Natural killer cell treated with Interleukin-12 subunit alpha and Interleukin-12 subunit beta and Interleukin-15 and Interleukin-18, amount 100 ng/mL, for 72 hours (primary cell): ENCODE data around the gene NTRK3. TPM values are rescaled to one million over a fixed set of nuclear protein-coding genes. Genes with fewer than 3 reads are reported as not detected.

Source experiments
- ATAC-seq, 2 donors: fragments of 150-1000 bp; cut with Tn5 transposase in 1 of 2; sonication (Bioruptor Pico), chemical (Tn5 transposase) in 1 of 2; 2 replicates each; pipeline ENCODE4 v1.10.0; 2021
- DNase-seq: peaks from one replicate; pipeline ENCODE4 v3.0.0; 2022; ENCODE audit warnings: low spot score
- H3K27ac Mint-ChIP-seq, 2 donors: 1 replicate in 1 of 2; 2 replicates in 1 of 2; pipeline ENCODE4 v1.8.0; 2022; ENCODE audit warnings: mixed read lengths in 2 of 2, mild to moderate bottlenecking in 1 of 2, moderate library complexity in 1 of 2
- H3K27me3 Mint-ChIP-seq, 2 donors: 1 replicate in 1 of 2; 2 replicates in 1 of 2; pipeline ENCODE4 v1.8.0; 2022; ENCODE audit warnings: mixed read lengths in 2 of 2
- H3K36me3 Mint-ChIP-seq: one replicate; pipeline ENCODE4 v1.8.0; 2022; ENCODE audit warnings: mixed read lengths
- H3K4me1 Mint-ChIP-seq, 2 donors: 1 replicate in 1 of 2; 2 replicates in 1 of 2; pipeline ENCODE4 v1.8.0; 2022; ENCODE audit warnings: low read depth in 2 of 2, mixed read lengths in 2 of 2, mild to moderate bottlenecking in 1 of 2
- H3K4me3 Mint-ChIP-seq: one replicate; pipeline ENCODE4 v1.8.0; 2022; ENCODE audit warnings: mixed read lengths
- H3K9me3 Mint-ChIP-seq: 2 replicates; pipeline ENCODE4 v1.8.0; 2022; ENCODE audit warnings: mixed read lengths
- total RNA-seq, 2 donors: library from RNA; stranded (reverse); gene quantifications; one replicate each; pipeline ENCODE4 v1.2.3, GENCODE V29; 2022

The NTRK3 gene
- total RNA-seq, 2 donors from 2014 or later, result 0.42 to 1.2 TPM

GRCh38 chr15:88100181-88100580 lies 156.4 kb downstream of the NTRK3 start:
- H3K4me1 Mint-ChIP-seq, result no peaks in the 10 kb centered on the region
- peaks cover 0 to 14% of the 10 kb centered on the region in 2 donors for H3K27me3 Mint-ChIP-seq
- no peak overlapping the region for H3K27ac Mint-ChIP-seq
- H3K9me3 Mint-ChIP-seq, result no peaks in the 10 kb centered on the region
- ATAC-seq (no peak), DNase-seq (no peak)
- no peaks in the 10 kb centered on the region for H3K36me3 Mint-ChIP-seq
- H3K4me3 Mint-ChIP-seq, result no peak overlapping the region

GRCh38 chr15:88098361-88098760 lies 158.2 kb downstream of the NTRK3 start:
- Mint-ChIP-seq H3K36me3 (no peaks in the 10 kb centered on the region), H3K4me3 (no peak overlapping the region), H3K27me3 (peaks cover 0 to 14% of the 10 kb centered on the region in 2 donors), H3K27ac (no peak overlapping the region), H3K4me1 (no peaks in the 10 kb centered on the region), H3K9me3 (no peaks in the 10 kb centered on the region)
- ATAC-seq (no peak), DNase-seq (no peak)

DNA sequence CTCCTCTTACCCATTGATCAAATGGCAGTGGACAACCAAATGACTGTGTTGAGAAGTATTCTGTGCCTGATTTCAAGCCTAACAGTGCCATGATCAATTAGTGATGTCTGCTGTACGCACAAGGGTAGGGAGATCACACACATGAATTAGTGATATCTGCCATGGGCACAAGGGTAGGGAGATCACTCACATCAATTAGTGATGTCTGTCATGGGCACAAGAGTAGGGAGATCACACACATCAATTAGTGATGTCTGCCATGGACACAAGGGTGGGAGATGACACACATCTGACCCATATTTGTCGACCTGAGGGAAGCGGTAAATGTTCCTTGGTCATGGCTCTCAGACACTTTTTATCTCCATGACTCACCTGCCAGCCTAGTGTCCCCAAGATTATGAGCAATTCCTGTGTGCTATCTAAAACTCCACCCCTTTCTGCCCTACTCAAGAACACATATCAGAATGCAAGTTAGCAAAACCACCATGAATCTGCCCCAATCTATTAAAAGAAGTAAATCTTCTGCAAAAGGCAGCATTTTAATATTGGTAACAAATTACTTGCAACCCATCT lies 165.0 kb downstream of the NTRK3 start:
- Mint-ChIP-seq H3K36me3 (no peaks in the 10 kb centered on the region), H3K4me3 (no peak overlapping the region), H3K27me3 (peaks cover 8 to 10% of the 10 kb centered on the region in 2 donors), H3K27ac (no peak overlapping the region), H3K4me1 (no peaks in the 10 kb centered on the region), H3K9me3 (no peaks in the 10 kb centered on the region)
- DNase-seq (no peak), ATAC-seq (no peak)

GRCh38 chr15:88090481-88091011 lies 166.0 kb downstream of the NTRK3 start:
- Mint-ChIP-seq H3K36me3 (no peaks in the 10 kb centered on the region), H3K4me3 (no peak overlapping the region), H3K27me3 (peaks cover 8 to 10% of the 10 kb centered on the region in 2 donors), H3K27ac (no peak overlapping the region), H3K4me1 (no peaks in the 10 kb centered on the region), H3K9me3 (no peaks in the 10 kb centered on the region)
- ATAC-seq, result no peak
- no peak for DNase-seq

DNA sequence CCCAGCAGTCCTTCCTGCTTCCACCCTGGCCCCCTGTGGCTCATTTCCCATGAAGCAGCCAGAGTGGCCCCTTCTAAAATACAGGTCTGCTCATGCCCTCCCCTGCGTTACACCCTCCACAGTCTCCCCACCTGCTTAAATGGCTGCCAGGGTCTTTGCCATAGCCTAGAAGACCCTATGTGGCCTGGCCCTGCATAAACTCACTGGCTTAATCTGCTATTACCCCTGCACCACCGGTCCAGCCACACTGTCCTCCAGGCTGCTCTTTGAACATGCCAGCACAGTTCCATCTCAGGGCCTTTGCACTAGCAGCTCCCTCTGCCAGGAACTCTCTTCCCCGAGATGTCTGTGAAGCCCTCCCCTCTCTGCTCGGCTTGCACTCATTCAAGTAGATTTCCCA lies 166.8 kb downstream of the NTRK3 start:
- no peak overlapping the region for H3K27ac Mint-ChIP-seq
- ATAC-seq (peak in 1 of 2 donors; percentile 30), DNase-seq (no peak)
- no peak overlapping the region for H3K4me3 Mint-ChIP-seq
- no peaks in the 10 kb centered on the region for H3K4me1 Mint-ChIP-seq
- peaks cover 8 to 10% of the 10 kb centered on the region in 2 donors for H3K27me3 Mint-ChIP-seq
- H3K9me3 Mint-ChIP-seq, result no peaks in the 10 kb centered on the region
- H3K36me3 Mint-ChIP-seq, result no peaks in the 10 kb centered on the region

- no peaks in the 10 kb centered on the region for H3K9me3 Mint-ChIP-seq
- no peaks in the 10 kb centered on the region for H3K36me3 Mint-ChIP-seq
- H3K27me3 Mint-ChIP-seq, result peaks cover 8 to 13% of the 10 kb centered on the region in 2 donors
- ATAC-seq (no peak), DNase-seq (no peak)
- no peak overlapping the region for H3K27ac Mint-ChIP-seq
- no peak overlapping the region for H3K4me3 Mint-ChIP-seq
- no peaks in the 10 kb centered on the region for H3K4me1 Mint-ChIP-seq
These were observed 167.4 kb downstream of the NTRK3 start for GRCh38 chr15:88089024-88089620.

DNA sequence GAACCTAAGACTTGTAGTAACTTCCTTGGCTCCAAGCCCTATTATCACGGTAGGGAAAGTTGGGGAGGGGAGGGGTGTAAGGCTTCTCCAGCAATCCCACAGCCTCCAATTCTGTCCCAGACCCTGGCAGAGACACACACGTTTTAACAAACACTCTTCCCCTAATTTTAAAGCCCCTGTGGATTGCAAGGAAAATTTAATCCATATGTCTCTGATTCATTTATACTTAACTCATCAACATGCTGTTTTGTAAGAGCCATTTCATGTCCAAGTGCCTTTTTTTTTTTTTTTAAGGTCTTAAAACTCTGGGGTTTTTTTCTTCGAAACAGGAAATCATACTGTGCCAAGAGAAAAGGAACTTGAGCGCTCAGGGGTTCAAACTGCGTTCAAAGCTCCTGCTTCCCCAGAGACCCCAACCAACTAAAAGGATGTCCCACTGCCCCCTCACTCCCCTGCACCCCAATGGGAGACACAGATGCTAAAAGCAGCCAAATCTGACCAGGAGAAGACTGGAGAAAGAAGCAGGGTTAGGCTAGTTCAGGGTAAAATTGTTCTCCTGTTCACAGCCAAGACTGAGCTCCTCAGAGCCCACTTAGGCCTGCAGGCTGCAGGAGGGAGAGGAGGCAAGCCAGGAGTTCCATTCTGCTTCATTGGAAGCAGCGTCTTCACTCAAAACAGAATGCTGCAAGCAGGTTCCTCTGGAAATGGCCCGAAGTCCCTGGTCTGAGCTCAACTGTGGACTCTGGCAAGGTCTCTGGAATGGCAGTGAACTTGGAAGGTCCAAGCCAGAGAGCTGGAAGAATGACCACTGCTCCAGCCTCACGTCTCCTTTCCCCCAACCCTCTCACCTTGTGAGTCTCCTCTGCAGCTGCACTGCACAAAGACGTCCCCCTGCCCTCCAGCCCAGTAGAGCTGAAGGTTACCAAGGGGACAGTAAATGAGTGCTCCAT lies 172.5 kb downstream of the NTRK3 start:
- Mint-ChIP-seq H3K27me3 (peaks cover 0 to 3% of the 10 kb centered on the region in 2 donors), H3K27ac (no peak overlapping the region), H3K36me3 (no peaks in the 10 kb centered on the region), H3K9me3 (no peaks in the 10 kb centered on the region), H3K4me3 (no peak overlapping the region), H3K4me1 (no peaks in the 10 kb centered on the region)
- DNase-seq (no peak), ATAC-seq (peak in 1 of 2 donors; percentile 7)

DNA sequence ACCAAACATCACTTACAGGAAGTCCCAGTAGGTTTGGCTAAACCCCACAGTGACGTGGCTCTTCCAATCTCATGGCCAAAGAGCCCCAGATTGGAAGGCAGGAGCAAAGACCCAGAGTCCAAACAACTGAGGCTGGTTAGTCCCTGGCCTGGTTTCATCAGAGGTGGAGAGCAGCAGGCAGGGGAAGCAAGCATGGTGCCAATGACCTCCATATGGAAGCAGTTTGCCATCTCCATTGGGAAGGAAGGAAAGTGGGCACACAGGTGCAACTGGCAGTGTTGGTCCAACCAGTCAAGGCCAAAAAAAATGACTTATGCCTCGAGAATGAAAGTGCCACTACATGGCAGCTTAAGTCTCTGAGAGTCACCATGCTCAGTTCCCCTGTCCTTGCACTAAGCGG lies 175.9 kb downstream of the NTRK3 start:
- Mint-ChIP-seq H3K27ac (no peak overlapping the region), H3K9me3 (no peaks in the 10 kb centered on the region), H3K4me3 (no peak overlapping the region), H3K27me3 (peaks cover 0 to 3% of the 10 kb centered on the region in 2 donors), H3K4me1 (no peaks in the 10 kb centered on the region), H3K36me3 (no peaks in the 10 kb centered on the region)
- ATAC-seq (no peak), DNase-seq (no peak)

DNA sequence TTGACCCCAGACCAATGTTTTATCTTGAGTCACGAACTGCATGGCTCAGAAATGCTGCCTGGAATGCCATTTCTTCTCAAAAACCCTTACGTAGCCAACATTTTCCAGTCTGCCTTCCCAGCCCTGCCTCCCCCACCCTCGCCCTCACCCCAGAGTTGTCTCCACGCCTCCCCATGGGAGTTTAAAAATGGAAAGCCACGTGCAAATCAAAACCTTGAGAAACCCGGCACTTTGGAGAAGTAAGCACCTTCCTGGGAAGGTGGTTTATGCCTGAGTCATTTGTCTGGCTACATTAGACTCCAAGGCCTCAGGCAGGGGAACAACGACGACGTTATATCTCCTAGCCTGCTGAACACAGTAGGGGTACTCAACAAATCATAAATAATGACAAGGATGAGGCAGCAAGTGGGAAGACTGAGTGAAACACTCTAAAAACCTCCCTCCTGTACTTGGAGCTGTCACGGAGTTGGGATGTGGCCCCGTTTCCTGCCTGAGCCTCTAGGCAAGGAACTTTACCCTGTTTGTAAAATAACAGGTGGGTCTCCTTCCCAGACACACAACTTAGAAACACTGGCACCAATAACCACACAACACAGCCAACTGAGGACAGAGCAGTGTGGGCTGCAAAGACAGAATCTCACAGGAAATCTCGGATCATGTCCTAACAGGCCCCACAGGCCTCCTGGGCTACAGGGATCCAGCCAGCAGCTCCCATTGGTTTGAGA lies 179.1 kb downstream of the NTRK3 start:
- DNase-seq (no peak), ATAC-seq (no peak)
- no peak overlapping the region for H3K27ac Mint-ChIP-seq
- H3K9me3 Mint-ChIP-seq, result no peaks in the 10 kb centered on the region
- H3K36me3 Mint-ChIP-seq, result no peaks in the 10 kb centered on the region
- H3K4me1 Mint-ChIP-seq, result no peaks in the 10 kb centered on the region
- no peaks in the 10 kb centered on the region for H3K27me3 Mint-ChIP-seq
- H3K4me3 Mint-ChIP-seq, result no peak overlapping the region

DNA sequence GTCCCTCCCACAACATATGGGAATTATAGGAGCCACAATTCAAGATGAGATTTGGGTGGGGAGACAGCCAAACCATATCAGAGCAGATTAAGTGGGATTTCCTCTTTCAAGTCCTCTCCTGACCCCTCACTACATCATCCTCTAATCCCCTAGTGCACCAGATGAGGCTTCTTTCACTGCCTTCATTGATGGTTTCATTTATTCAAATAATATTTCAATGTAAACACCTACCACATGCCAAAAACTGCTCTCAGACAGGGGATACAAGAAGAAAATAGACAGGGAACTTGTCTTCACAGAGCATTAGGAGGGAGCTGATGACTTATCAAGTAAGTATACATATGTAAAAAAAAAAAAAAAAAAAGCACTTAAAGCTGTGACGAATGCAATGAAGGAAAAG lies 180.2 kb downstream of the NTRK3 start:
- no peak for ATAC-seq
- H3K4me3 Mint-ChIP-seq, result no peak overlapping the region
- H3K9me3 Mint-ChIP-seq, result no peaks in the 10 kb centered on the region
- DNase-seq, result no peak
- H3K27ac Mint-ChIP-seq, result no peak overlapping the region
- no peaks in the 10 kb centered on the region for H3K27me3 Mint-ChIP-seq
- no peaks in the 10 kb centered on the region for H3K4me1 Mint-ChIP-seq
- H3K36me3 Mint-ChIP-seq, result no peaks in the 10 kb centered on the region

GRCh38 chr15:88075102-88075501 lies 181.4 kb downstream of the NTRK3 start:
- Mint-ChIP-seq H3K4me3 (no peak overlapping the region), H3K9me3 (no peaks in the 10 kb centered on the region), H3K36me3 (no peaks in the 10 kb centered on the region), H3K27me3 (no peaks in the 10 kb centered on the region), H3K27ac (no peak overlapping the region), H3K4me1 (no peaks in the 10 kb centered on the region)
- DNase-seq (no peak), ATAC-seq (no peak)

DNA sequence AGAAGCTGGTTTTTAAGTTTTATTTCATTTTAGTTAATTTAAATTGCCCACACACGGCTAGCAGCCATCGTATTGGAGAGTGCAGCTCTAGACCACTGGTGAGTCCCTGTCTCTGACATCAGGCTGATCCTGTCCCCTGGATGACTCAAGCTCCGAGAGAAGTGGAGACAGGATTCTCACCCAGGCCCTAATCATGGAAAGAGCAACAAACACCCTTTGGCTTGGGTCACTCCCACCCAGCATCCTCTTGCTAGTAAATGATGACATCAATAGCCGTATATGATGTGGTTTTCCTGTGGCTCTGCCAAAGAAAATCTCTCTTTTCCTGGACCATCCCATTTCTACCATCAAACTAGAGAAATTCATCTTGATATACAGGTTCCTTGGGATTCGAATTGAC lies 182.2 kb downstream of the NTRK3 start:
- H3K4me3 Mint-ChIP-seq, result no peak overlapping the region
- H3K36me3 Mint-ChIP-seq, result no peaks in the 10 kb centered on the region
- DNase-seq, result no peak
- H3K27me3 Mint-ChIP-seq, result no peaks in the 10 kb centered on the region
- no peaks in the 10 kb centered on the region for H3K4me1 Mint-ChIP-seq
- H3K27ac Mint-ChIP-seq, result no peak overlapping the region
- ATAC-seq, result no peak
- no peaks in the 10 kb centered on the region for H3K9me3 Mint-ChIP-seq

DNA sequence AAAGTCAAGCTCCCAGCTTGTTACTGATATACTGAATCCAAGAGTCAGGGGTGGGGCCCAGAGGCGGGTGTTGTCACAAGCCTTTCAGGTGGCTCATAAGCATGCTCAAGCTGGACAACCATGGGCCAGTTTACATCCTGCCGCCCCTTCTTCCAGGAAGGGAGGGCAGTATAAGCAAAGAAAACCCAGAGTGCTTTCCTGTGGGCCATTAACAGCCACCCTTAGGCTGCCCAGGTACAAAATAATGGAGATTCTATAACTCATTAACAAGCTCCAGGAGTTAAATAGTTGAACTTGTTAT lies 183.2 kb downstream of the NTRK3 start:
- H3K27me3 Mint-ChIP-seq, result peaks cover 0 to 10% of the 10 kb centered on the region in 2 donors
- H3K4me3 Mint-ChIP-seq, result no peak overlapping the region
- no peaks in the 10 kb centered on the region for H3K4me1 Mint-ChIP-seq
- H3K27ac Mint-ChIP-seq, result no peak overlapping the region
- H3K36me3 Mint-ChIP-seq, result no peaks in the 10 kb centered on the region
- ATAC-seq (no peak), DNase-seq (no peak)
- H3K9me3 Mint-ChIP-seq, result no peaks in the 10 kb centered on the region
